Measurements from ENCODE around the gene MRAP.

Gene MRAP

DNA sequence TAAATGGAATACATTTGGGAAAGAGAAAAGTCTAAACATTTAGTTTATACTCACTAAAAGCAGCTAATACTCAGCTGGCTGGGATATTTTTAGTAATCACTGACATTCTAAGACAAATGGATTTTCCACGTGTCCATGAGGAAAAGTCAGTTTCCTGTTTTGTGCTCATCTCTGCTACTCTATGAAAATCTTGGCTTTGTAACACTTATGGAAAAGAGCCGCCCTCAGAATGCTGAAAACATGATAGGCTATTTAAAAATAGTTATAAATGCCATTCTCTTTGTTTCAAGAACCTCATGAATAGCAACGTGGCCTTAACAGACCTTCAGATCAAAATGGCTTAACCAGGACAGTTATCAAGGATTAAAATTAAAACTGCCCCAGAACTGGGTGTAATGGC is 29.9 kb downstream of the MRAP start:
- CTCF ChIA-PET, result no interaction called here
- TF ChIP-seq, protein P1, sequence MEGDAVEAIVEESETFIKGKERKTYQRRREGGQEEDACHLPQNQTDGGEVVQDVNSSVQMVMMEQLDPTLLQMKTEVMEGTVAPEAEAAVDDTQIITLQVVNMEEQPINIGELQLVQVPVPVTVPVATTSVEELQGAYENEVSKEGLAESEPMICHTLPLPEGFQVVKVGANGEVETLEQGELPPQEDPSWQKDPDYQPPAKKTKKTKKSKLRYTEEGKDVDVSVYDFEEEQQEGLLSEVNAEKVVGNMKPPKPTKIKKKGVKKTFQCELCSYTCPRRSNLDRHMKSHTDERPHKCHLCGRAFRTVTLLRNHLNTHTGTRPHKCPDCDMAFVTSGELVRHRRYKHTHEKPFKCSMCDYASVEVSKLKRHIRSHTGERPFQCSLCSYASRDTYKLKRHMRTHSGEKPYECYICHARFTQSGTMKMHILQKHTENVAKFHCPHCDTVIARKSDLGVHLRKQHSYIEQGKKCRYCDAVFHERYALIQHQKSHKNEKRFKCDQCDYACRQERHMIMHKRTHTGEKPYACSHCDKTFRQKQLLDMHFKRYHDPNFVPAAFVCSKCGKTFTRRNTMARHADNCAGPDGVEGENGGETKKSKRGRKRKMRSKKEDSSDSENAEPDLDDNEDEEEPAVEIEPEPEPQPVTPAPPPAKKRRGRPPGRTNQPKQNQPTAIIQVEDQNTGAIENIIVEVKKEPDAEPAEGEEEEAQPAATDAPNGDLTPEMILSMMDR (IDR thresholded peaks at IDR 0.05; ENCODE audit: control extremely low read depth, extremely low read depth, low read depth, missing control alignments), result no peak

DNA sequence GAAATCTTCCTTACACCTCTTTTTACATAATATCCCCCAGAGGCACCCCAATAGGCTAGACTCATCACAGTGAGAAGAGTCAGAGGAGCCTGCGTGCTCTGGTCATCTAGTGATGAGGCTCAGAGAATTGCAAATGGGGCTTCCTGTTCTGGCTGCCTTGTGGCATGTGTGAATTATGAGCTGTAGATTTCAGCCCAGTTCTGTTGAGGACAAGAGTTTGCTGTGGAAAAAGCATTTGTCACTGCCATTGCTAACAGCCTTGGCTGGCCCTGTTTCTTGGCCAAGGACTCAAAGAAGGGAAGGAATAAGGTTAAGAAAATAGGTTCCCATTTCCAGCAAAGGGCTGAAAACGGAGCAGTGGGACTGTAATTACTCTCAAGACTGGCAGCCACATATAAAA is 30.7 kb downstream of the MRAP start:
- no peak for DNase-seq (ENCODE audit: extremely low spot score)

More for the DNA sequence above, 29.9 kb downstream of the MRAP start:
- POLR2A ChIA-PET, result no interaction called here
- DNase-seq (ENCODE audit: extremely low spot score), result no peak

DNA sequence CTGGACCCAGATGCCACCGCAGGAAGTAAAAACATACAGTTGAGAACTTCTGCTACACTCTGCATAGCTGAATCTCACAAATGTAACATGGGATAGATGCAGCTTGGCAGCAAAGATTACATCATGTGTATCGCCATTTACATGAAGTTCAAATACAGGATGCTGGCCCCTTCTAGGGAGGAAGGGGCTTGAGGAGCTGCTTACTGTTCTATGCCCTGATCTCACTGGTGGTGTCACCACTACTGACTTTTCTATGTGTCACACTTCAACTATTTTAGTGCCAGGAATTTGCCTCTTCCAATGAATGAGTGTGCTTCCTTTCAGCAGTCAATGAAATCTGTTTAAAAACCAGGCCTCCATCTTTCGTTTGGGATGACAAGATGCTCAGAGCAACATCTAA is 31.1 kb downstream of the MRAP start:
- POLR2A ChIA-PET, result no interaction called here
- TF ChIP-seq, protein P1 (IDR thresholded peaks at IDR 0.05; ENCODE audit: control extremely low read depth, extremely low read depth, low read depth, missing control alignments), result no peak
- CTCF ChIA-PET, result no interaction called here
- no peak for DNase-seq (ENCODE audit: extremely low spot score)

More for the DNA sequence above, 30.7 kb downstream of the MRAP start:
- CTCF ChIA-PET, result no interaction called here
- TF ChIP-seq, protein P1 (IDR thresholded peaks at IDR 0.05; ENCODE audit: control extremely low read depth, extremely low read depth, low read depth, missing control alignments), result no peak
- POLR2A ChIA-PET, result no interaction called here

DNA sequence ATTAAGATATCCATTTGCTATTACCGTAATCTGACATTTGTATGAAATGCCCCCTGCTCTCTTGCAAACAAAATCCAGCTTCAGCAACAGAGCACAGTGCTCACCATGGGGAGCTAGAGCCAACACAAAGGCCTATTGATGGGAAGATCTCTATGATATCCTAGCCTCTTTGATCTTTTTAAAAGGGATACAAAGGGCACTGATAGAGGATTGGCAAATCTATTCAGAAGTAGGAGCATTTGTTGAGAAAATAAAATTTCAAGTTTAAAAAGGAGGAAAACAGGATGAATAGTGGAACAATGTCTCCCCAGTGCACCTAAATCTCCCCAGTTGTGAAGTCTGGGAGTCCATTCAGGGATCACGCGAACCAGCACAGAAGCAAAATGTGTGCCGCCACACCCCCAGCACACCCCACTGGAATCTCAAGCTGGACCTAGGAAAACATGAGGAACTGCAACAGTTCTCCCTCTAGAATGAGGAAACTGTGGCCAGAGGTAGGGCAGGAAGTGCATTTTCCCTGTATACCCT is 32.2 kb downstream of the MRAP start:
- TF ChIP-seq, protein P1 (IDR thresholded peaks at IDR 0.05; ENCODE audit: control extremely low read depth, extremely low read depth, low read depth, missing control alignments), result no peak
- CTCF ChIA-PET, result no interaction called here
- POLR2A ChIA-PET, result no interaction called here
- DNase-seq (ENCODE audit: extremely low spot score), result no peak

DNA sequence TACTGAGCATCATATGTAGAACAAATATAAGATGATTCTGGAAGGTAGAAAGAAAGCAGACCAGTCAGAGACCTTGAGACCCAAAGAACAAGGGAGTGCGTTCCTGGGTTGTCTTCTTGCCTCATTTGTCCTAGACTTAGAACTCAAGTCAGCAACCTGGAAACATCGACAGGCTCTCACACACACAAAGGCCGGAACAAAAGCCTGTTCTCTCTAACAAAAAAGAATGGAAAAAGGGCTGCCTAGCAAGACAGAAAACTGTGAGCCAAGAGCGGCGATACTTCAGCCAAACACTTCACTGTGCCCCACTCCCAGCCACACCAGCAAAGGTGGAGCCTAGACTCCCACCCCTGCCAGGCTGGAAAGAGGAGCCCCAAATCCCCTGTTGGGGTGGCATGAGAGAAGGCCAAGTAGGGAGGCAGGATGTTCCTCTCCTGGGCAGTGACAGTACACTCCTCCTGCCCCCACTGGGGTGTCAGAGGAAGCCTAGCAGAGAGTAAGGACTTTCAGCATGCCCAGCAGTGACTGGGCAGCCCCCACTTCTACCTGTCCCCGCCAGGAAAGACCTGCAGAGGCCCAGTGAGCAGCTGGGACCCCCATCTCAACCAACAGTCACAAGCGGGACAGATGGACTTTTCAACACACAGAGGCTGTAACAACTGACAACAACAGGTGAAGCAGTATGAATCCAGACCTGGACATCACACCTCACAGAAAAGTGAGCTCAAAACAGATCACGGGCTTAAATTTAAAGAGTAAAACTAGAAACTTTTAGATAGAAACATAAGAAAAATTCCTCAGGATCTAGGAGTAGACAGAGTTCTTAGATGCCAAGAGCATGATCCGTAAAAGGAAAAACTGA is 33.0 kb downstream of the MRAP start:
- DNase-seq (ENCODE audit: extremely low spot score), result no peak
- CTCF ChIA-PET, result interaction anchor here (1.7 kb wide), 1 partner anchor 17 kb away, joined by 5 read pairs; no protein-coding TSS in a partner anchor
- POLR2A ChIA-PET, result no interaction called here
- TF ChIP-seq, protein P1 (IDR thresholded peaks at IDR 0.05; ENCODE audit: control extremely low read depth, extremely low read depth, low read depth, missing control alignments), result no peak

DNA sequence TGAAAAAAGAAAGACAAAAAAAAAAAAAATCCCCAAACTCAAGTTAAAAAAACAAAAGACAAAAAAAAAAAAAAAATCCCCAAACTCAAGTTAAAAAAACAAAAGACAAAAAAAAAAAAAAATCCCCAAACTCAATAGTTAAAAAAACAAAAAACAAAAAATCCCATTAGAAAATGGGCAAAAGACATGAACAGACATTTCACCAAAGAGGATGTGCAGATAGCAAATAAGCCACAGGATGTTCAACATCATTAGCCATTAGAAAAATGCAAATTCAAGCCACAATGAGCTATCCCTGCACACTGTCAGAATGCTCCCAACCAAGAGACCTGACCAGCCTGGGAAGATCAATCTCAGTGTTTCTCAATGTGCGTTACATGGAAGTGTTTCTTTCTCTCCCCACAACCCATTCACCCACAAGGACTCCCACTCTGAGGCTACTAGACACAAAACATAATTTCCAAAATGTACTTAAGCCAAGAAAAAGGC is 33.9 kb downstream of the MRAP start:
- ChIA-PET POLR2A (no interaction called here), CTCF (interaction anchor here (1.7 kb wide), 1 partner anchor 16 kb away, joined by 5 read pairs; no protein-coding TSS in a partner anchor)
- no peak for DNase-seq (ENCODE audit: extremely low spot score)
- TF ChIP-seq, protein P1 (IDR thresholded peaks at IDR 0.05; ENCODE audit: control extremely low read depth, extremely low read depth, low read depth, missing control alignments), result no peak
